Calu3 (cell line): Measurements from ENCODE around the gene ACO2. TPM values are rescaled to one million over a fixed set of nuclear protein-coding genes. Genes with fewer than 3 reads are reported as not detected.

Experiments
- BruUV-seq: library from RNA; stranded (reverse); fragments of 400-500 nt; replicated peaks from 2 replicates; lab custom pipeline; 2021; lab: Mats Ljungman, UMichigan
- CTCF ChIA-PET: fragments of 300-600 bp; sonication (Branson Sonifier 250); formaldehyde crosslinking; loops from one replicate; lab custom pipeline; 2022; ENCODE audit warnings: antibody characterized with exemption; lab: Charles Lee
- DNase-seq: peaks from one replicate; pipeline ENCODE4 v3.0.0; 2022
- H3K27ac Mint-ChIP-seq: one replicate; pipeline ENCODE4 v1.8.0; 2022; ENCODE audit warnings: mixed read lengths; ENCODE audit not compliant: unreplicated experiment
- H3K27me3 Mint-ChIP-seq: one replicate; pipeline ENCODE4 v1.8.0; 2022; ENCODE audit warnings: mixed read lengths; ENCODE audit not compliant: unreplicated experiment
- H3K36me3 Mint-ChIP-seq: one replicate; pipeline ENCODE4 v1.8.0; 2022; ENCODE audit warnings: mild to moderate bottlenecking, moderate library complexity, mixed read lengths; ENCODE audit not compliant: insufficient read depth, unreplicated experiment
- H3K4me1 Mint-ChIP-seq: one replicate; pipeline ENCODE4 v1.8.0; 2022; ENCODE audit warnings: mild to moderate bottlenecking, low read depth, mixed read lengths; ENCODE audit not compliant: unreplicated experiment
- H3K4me3 Mint-ChIP-seq: one replicate; pipeline ENCODE4 v1.8.0; 2022; ENCODE audit warnings: mild to moderate bottlenecking, low read depth, moderate library complexity, mixed read lengths; ENCODE audit not compliant: unreplicated experiment
- H3K9me3 Mint-ChIP-seq: one replicate; pipeline ENCODE4 v1.8.0; 2022; ENCODE audit warnings: low read depth, mixed read lengths; ENCODE audit not compliant: unreplicated experiment
- intact Hi-C: fragments of 100-400 bp; cut with micrococcal nuclease; formaldehyde crosslinking; loops from one replicate; pipeline ENCODE4 v1.10.0; 2022; ENCODE audit not compliant: unreplicated experiment
- total RNA-seq: library from RNA; stranded (reverse); gene quantifications from 2 replicates; pipeline ENCODE4 v1.2.3, GENCODE V29; 2022
- TF ChIP-seq, protein P1 (sequence below): fragments of 200-600 bp; IDR thresholded peaks from one replicate; pipeline ENCODE4 v1.8.0; 2022; ENCODE audit warnings: antibody characterized with exemption; ENCODE audit not compliant: unreplicated experiment

Gene ACO2
- total RNA-seq, 1 experiment from 2014 or later = 94.0 TPM

DNA sequence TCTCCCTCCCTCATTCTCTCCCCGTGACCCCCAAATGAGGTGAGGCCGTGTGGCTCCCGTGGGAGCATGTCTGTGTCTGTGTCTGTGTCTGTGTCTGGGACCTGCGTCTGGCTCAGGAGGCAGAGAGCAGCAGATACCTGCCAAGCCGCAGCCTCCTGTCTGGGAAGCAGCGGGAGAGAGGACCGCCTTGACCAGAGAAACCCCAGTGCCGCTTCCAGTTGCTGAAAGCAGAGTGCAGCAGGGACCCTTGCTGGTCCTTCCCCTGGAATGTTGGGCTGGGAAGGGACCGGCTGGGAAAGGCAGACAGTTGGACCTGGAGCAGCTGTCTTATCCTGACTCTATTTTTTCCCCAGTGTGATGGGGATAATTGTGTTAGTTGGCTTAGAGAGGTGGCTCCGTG lies 92.4 kb downstream of the ACO2 start:
- no peak overlapping the region for H3K27ac Mint-ChIP-seq
- peaks cover 27% of the 10 kb centered on the region for H3K4me1 Mint-ChIP-seq
- H3K27me3 Mint-ChIP-seq = peaks cover 65% of the 10 kb centered on the region

DNA sequence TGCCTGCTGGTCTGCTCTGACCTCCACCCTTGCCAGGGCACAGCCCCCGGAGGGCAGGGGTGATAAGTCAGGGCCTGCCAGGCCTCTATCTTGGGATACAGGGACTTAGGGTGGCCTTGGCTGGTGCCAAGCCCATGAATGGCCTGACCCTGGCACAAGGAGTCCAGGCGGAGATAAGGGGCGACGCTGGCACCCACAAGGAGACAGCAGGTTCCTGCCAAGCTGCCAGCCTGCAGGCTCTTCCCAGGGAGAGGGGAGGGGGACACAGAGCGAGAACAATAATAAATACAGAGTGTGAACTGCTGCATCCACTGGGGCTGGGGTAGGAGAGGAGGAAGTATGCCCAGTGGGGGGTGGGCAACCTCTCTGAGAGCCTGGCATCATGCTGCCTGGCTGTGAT lies 92.9 kb downstream of the ACO2 start:
- Mint-ChIP-seq H3K36me3 (peaks cover 11% of the 10 kb centered on the region), H3K4me1 (peaks cover 27% of the 10 kb centered on the region), H3K4me3 (no peak overlapping the region), H3K27me3 (peaks cover 61% of the 10 kb centered on the region), H3K9me3 (no peaks in the 10 kb centered on the region), H3K27ac (no peak overlapping the region)
- no peak for DNase-seq
- CTCF ChIA-PET = interaction anchor here (0.7 kb wide), 1 partner anchor 99 kb away, joined by 5 read pairs; no protein-coding TSS in a partner anchor
- no TSS peak for BruUV-seq
- intact Hi-C loops = no loop called here
- TF ChIP-seq, protein P1, sequence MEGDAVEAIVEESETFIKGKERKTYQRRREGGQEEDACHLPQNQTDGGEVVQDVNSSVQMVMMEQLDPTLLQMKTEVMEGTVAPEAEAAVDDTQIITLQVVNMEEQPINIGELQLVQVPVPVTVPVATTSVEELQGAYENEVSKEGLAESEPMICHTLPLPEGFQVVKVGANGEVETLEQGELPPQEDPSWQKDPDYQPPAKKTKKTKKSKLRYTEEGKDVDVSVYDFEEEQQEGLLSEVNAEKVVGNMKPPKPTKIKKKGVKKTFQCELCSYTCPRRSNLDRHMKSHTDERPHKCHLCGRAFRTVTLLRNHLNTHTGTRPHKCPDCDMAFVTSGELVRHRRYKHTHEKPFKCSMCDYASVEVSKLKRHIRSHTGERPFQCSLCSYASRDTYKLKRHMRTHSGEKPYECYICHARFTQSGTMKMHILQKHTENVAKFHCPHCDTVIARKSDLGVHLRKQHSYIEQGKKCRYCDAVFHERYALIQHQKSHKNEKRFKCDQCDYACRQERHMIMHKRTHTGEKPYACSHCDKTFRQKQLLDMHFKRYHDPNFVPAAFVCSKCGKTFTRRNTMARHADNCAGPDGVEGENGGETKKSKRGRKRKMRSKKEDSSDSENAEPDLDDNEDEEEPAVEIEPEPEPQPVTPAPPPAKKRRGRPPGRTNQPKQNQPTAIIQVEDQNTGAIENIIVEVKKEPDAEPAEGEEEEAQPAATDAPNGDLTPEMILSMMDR = no peak

More for the DNA sequence above, 92.4 kb downstream of the ACO2 start:
- CTCF ChIA-PET = interaction anchor here (1.2 kb wide), 1 partner anchor 17 kb away, joined by 3 read pairs; the partner anchor contains the start of gene POLR3H
- TF ChIP-seq, protein P1 = no peak
- BruUV-seq = no TSS peak
- no peaks in the 10 kb centered on the region for H3K9me3 Mint-ChIP-seq
- no peak overlapping the region for H3K4me3 Mint-ChIP-seq
- H3K36me3 Mint-ChIP-seq = peaks cover 11% of the 10 kb centered on the region
- intact Hi-C loops = no loop called here
- DNase-seq = no peak

DNA sequence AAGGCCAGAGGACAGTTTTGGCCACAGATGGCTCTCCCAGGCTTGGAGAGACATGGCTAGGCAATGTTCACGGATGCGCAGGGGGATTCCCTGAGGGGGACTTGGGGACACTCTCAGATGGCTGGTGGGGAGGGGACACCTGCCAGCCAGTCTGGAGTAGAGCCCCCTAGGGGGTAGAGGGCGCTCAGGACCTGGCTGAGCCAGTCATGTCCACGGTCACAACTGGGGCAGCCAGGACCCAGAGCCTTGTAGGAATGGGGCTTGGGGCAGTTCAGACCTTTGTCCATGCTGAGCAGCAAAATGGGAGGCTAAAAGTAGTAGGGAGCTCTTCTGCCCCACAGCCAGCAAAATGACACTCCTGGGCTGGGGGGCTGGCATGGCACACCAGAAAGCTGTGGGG lies 93.5 kb downstream of the ACO2 start:
- DNase-seq = no peak
- TF ChIP-seq, protein P1 = no peak
- Mint-ChIP-seq H3K36me3 (peaks cover 11% of the 10 kb centered on the region), H3K27ac (peak overlapping the region; percentile 20), H3K27me3 (peaks cover 54% of the 10 kb centered on the region), H3K4me3 (no peak overlapping the region), H3K9me3 (no peaks in the 10 kb centered on the region), H3K4me1 (peaks cover 27% of the 10 kb centered on the region)
- BruUV-seq = no TSS peak
- CTCF ChIA-PET = no interaction called here
- intact Hi-C loops = no loop called here

DNA sequence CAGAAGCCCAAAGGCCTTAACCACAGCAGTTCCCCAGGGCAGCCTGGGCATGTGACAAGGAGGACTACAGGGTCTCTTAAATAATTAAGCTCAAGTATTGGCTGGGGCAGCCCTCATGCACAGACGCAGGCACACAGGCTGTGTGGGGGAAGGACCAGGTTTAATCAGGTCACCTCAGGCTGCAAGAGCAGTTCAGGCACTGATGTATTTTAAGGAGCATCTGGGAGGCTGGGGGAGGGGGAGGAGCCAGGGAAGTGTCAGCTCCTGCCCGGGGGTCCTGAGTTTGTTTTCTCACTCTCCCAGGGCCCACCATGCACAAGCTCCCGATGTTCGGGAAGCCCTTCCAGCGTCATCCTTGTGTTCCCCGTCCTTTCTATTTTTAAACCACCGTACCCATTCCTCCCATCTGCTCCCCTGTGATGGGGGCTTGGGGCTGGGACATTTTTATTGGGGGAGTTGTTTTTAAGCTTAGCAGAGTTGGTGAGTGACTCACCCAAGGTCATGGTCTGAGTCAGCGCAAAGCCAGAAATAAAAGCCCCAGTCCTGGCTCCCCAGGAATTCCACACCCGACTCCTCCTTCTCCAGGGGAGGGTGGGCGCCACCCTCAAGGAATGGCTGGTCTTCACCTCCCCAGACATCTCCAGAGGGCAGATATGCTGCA lies 94.3 kb downstream of the ACO2 start:
- no TSS peak for BruUV-seq
- CTCF ChIA-PET = no interaction called here
- TF ChIP-seq, protein P1 = no peak
- Mint-ChIP-seq H3K4me1 (peaks cover 27% of the 10 kb centered on the region), H3K9me3 (no peaks in the 10 kb centered on the region), H3K36me3 (peaks cover 11% of the 10 kb centered on the region), H3K27me3 (peaks cover 48% of the 10 kb centered on the region), H3K27ac (no peak overlapping the region), H3K4me3 (no peak overlapping the region)
- DNase-seq = peak; percentile 26
- intact Hi-C loops = no loop called here
